ENCODE data around the gene RAB3GAP1. TPM values are rescaled to one million over a fixed set of nuclear protein-coding genes. Genes with fewer than 3 reads are reported as not detected.

RAB3GAP1 gene
- polyA plus RNA-seq, 1 donor = 42.1 TPM

GRCh38 chr2:135157856-135158255, 105.8 kb downstream of the RAB3GAP1 start:
- Histone ChIP-seq H3K9me3 (ENCODE audit: control insufficient read depth, low read depth, low read length) (no peaks in the 10 kb centered on the region), H3K4me1 (ENCODE audit: control insufficient read depth, insufficient read depth, low read length) (no peaks in the 10 kb centered on the region), H3K27ac (ENCODE audit: low read length) (no peak overlapping the region), H3K4me3 (ENCODE audit: low read length) (no peak overlapping the region), H3K27me3 (ENCODE audit: control insufficient read depth, insufficient read depth, low read length) (no peaks in the 10 kb centered on the region), H3K36me3 (ENCODE audit: control insufficient read depth, insufficient read depth, low read length) (peaks cover 35% of the 10 kb centered on the region)
- DNase-seq = no peak
- 100% methylated on average over 1 of the region's 3 CpGs for WGBS (ENCODE audit: insufficient coverage, low lambda C conversion rate)

GRCh38 chr2:135159191-135159590, 107.1 kb downstream of the RAB3GAP1 start:
- no peak overlapping the region for H3K27ac ChIP-seq (ENCODE audit: low read length)
- no peaks in the 10 kb centered on the region for H3K27me3 ChIP-seq (ENCODE audit: control insufficient read depth, insufficient read depth, low read length)
- H3K36me3 ChIP-seq (ENCODE audit: control insufficient read depth, insufficient read depth, low read length) = peaks cover 38% of the 10 kb centered on the region
- DNase-seq = no peak
- no peak overlapping the region for H3K4me3 ChIP-seq (ENCODE audit: low read length)
- H3K4me1 ChIP-seq (ENCODE audit: control insufficient read depth, insufficient read depth, low read length) = no peaks in the 10 kb centered on the region
- WGBS (ENCODE audit: insufficient coverage, low lambda C conversion rate) = no CpG with 5 or more reads among the region's 2 CpGs
- no peaks in the 10 kb centered on the region for H3K9me3 ChIP-seq (ENCODE audit: control insufficient read depth, low read depth, low read length)

- Histone ChIP-seq H3K4me3 (ENCODE audit: low read length) (no peak overlapping the region), H3K9me3 (ENCODE audit: control insufficient read depth, low read depth, low read length) (no peaks in the 10 kb centered on the region), H3K27me3 (ENCODE audit: control insufficient read depth, insufficient read depth, low read length) (no peaks in the 10 kb centered on the region), H3K27ac (ENCODE audit: low read length) (no peak overlapping the region), H3K36me3 (ENCODE audit: control insufficient read depth, insufficient read depth, low read length) (peaks cover 48% of the 10 kb centered on the region), H3K4me1 (ENCODE audit: control insufficient read depth, insufficient read depth, low read length) (no peaks in the 10 kb centered on the region)
- WGBS (ENCODE audit: insufficient coverage, low lambda C conversion rate) = no CpG with 5 or more reads among the region's 5 CpGs
- no peak for DNase-seq
Measured at GRCh38 chr2:135162377-135162776, 110.3 kb downstream of the RAB3GAP1 start.

GRCh38 chr2:135162786-135163185, 110.7 kb downstream of the RAB3GAP1 start:
- H3K36me3 ChIP-seq (ENCODE audit: control insufficient read depth, insufficient read depth, low read length) = peaks cover 50% of the 10 kb centered on the region

GRCh38 chr2:135163306-135163705, 111.2 kb downstream of the RAB3GAP1 start:
- Histone ChIP-seq H3K4me3 (ENCODE audit: low read length) (no peak overlapping the region), H3K9me3 (ENCODE audit: control insufficient read depth, low read depth, low read length) (no peaks in the 10 kb centered on the region), H3K27me3 (ENCODE audit: control insufficient read depth, insufficient read depth, low read length) (no peaks in the 10 kb centered on the region), H3K27ac (ENCODE audit: low read length) (no peak overlapping the region), H3K4me1 (ENCODE audit: control insufficient read depth, insufficient read depth, low read length) (no peaks in the 10 kb centered on the region), H3K36me3 (ENCODE audit: control insufficient read depth, insufficient read depth, low read length) (peaks cover 52% of the 10 kb centered on the region)
- WGBS (ENCODE audit: insufficient coverage, low lambda C conversion rate) = 80% methylated on average over 1 of the region's 2 CpGs
- no peak for DNase-seq

More at GRCh38 chr2:135162786-135163185, 110.7 kb downstream of the RAB3GAP1 start:
- Histone ChIP-seq H3K27me3 (ENCODE audit: control insufficient read depth, insufficient read depth, low read length) (no peaks in the 10 kb centered on the region), H3K9me3 (ENCODE audit: control insufficient read depth, low read depth, low read length) (no peaks in the 10 kb centered on the region), H3K4me3 (ENCODE audit: low read length) (no peak overlapping the region), H3K27ac (ENCODE audit: low read length) (no peak overlapping the region), H3K4me1 (ENCODE audit: control insufficient read depth, insufficient read depth, low read length) (no peaks in the 10 kb centered on the region)
- WGBS (ENCODE audit: insufficient coverage, low lambda C conversion rate) = no CpG with 5 or more reads among the region's 4 CpGs
- no peak for DNase-seq

- no peak for DNase-seq
- 93% methylated on average over 3 of the region's 5 CpGs for WGBS (ENCODE audit: insufficient coverage, low lambda C conversion rate)
- Histone ChIP-seq H3K4me3 (ENCODE audit: low read length) (no peak overlapping the region), H3K27ac (ENCODE audit: low read length) (no peak overlapping the region), H3K27me3 (ENCODE audit: control insufficient read depth, insufficient read depth, low read length) (no peaks in the 10 kb centered on the region), H3K4me1 (ENCODE audit: control insufficient read depth, insufficient read depth, low read length) (no peaks in the 10 kb centered on the region), H3K36me3 (ENCODE audit: control insufficient read depth, insufficient read depth, low read length) (peaks cover 53% of the 10 kb centered on the region), H3K9me3 (ENCODE audit: control insufficient read depth, low read depth, low read length) (no peaks in the 10 kb centered on the region)
Measured at GRCh38 chr2:135163901-135164300, 111.8 kb downstream of the RAB3GAP1 start.

- Histone ChIP-seq H3K27ac (ENCODE audit: low read length) (no peak overlapping the region), H3K36me3 (ENCODE audit: control insufficient read depth, insufficient read depth, low read length) (peaks cover 52% of the 10 kb centered on the region), H3K9me3 (ENCODE audit: control insufficient read depth, low read depth, low read length) (no peaks in the 10 kb centered on the region), H3K4me3 (ENCODE audit: low read length) (no peak overlapping the region), H3K4me1 (ENCODE audit: control insufficient read depth, insufficient read depth, low read length) (no peaks in the 10 kb centered on the region), H3K27me3 (ENCODE audit: control insufficient read depth, insufficient read depth, low read length) (no peaks in the 10 kb centered on the region)
- DNase-seq = no peak
- WGBS (ENCODE audit: insufficient coverage, low lambda C conversion rate) = no CpG with 5 or more reads among the region's 3 CpGs
Measured at GRCh38 chr2:135164431-135164830, 112.3 kb downstream of the RAB3GAP1 start.

GRCh38 chr2:135167273-135167672, 115.2 kb downstream of the RAB3GAP1 start:
- Histone ChIP-seq H3K27ac (ENCODE audit: low read length) (no peak overlapping the region), H3K4me3 (ENCODE audit: low read length) (no peak overlapping the region), H3K4me1 (ENCODE audit: control insufficient read depth, insufficient read depth, low read length) (no peaks in the 10 kb centered on the region), H3K9me3 (ENCODE audit: control insufficient read depth, low read depth, low read length) (no peaks in the 10 kb centered on the region), H3K36me3 (ENCODE audit: control insufficient read depth, insufficient read depth, low read length) (peaks cover 71% of the 10 kb centered on the region), H3K27me3 (ENCODE audit: control insufficient read depth, insufficient read depth, low read length) (no peaks in the 10 kb centered on the region)
- no peak for DNase-seq
- WGBS (ENCODE audit: insufficient coverage, low lambda C conversion rate) = 86% methylated on average over 1 of the region's 1 CpG

- Histone ChIP-seq H3K9me3 (ENCODE audit: control insufficient read depth, low read depth, low read length) (no peaks in the 10 kb centered on the region), H3K27me3 (ENCODE audit: control insufficient read depth, insufficient read depth, low read length) (no peaks in the 10 kb centered on the region), H3K4me3 (ENCODE audit: low read length) (no peak overlapping the region), H3K27ac (ENCODE audit: low read length) (no peak overlapping the region), H3K36me3 (ENCODE audit: control insufficient read depth, insufficient read depth, low read length) (peaks cover 66% of the 10 kb centered on the region), H3K4me1 (ENCODE audit: control insufficient read depth, insufficient read depth, low read length) (no peaks in the 10 kb centered on the region)
- no CpG with 5 or more reads among the region's 11 CpGs for WGBS (ENCODE audit: insufficient coverage, low lambda C conversion rate)
- peak in 1 of 2 donors; percentile 21 for DNase-seq
Measured at GRCh38 chr2:135168204-135168856, 116.2 kb downstream of the RAB3GAP1 start.

- WGBS (ENCODE audit: insufficient coverage, low lambda C conversion rate) = 92% methylated on average over 4 of the region's 11 CpGs
Measured at GRCh38 chr2:135169900-135170753, 118.0 kb downstream of the RAB3GAP1 start.

More at GRCh38 chr2:135169900-135170753, 118.0 kb downstream of the RAB3GAP1 start:
- H3K4me1 ChIP-seq (ENCODE audit: control insufficient read depth, insufficient read depth, low read length) = no peaks in the 10 kb centered on the region
- H3K36me3 ChIP-seq (ENCODE audit: control insufficient read depth, insufficient read depth, low read length) = peaks cover 52% of the 10 kb centered on the region
- no peak for DNase-seq
- no peaks in the 10 kb centered on the region for H3K9me3 ChIP-seq (ENCODE audit: control insufficient read depth, low read depth, low read length)
- H3K27me3 ChIP-seq (ENCODE audit: control insufficient read depth, insufficient read depth, low read length) = no peaks in the 10 kb centered on the region
- no peak overlapping the region for H3K27ac ChIP-seq (ENCODE audit: low read length)
- H3K4me3 ChIP-seq (ENCODE audit: low read length) = no peak overlapping the region

Measured in large intestine (tissue), 3 donors.